ENCODE data around the gene ZC3H10.

DNA sequence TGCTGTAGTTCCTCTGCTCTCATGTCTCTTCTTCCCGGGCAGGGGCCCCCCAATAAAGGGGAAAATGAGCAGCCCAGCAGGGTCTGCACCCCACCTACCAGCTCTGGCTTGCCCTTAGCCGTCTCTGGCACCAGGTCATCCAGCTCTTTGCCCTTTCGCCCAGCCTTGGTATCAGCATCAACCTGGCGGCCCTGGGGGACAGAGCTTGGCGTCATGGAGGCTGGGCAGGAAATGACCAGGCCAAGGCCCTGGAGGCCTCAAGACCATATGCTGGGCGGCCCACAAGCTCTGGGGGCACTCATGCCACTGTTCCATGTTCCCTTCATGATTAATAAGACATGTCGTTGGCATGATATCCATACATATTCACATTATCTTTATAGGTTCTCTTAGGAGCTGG, 54.8 kb downstream of the ZC3H10 start:
- TF ChIP-seq, protein P1, sequence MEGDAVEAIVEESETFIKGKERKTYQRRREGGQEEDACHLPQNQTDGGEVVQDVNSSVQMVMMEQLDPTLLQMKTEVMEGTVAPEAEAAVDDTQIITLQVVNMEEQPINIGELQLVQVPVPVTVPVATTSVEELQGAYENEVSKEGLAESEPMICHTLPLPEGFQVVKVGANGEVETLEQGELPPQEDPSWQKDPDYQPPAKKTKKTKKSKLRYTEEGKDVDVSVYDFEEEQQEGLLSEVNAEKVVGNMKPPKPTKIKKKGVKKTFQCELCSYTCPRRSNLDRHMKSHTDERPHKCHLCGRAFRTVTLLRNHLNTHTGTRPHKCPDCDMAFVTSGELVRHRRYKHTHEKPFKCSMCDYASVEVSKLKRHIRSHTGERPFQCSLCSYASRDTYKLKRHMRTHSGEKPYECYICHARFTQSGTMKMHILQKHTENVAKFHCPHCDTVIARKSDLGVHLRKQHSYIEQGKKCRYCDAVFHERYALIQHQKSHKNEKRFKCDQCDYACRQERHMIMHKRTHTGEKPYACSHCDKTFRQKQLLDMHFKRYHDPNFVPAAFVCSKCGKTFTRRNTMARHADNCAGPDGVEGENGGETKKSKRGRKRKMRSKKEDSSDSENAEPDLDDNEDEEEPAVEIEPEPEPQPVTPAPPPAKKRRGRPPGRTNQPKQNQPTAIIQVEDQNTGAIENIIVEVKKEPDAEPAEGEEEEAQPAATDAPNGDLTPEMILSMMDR (conservative IDR thresholded peaks at IDR 0.05; ENCODE audit: low read depth, low read length), result no peak
- TF ChIP-seq EZH2 (IDR thresholded peaks at IDR 0.05; ENCODE audit: borderline replicate concordance, low read depth, low read length, poor library complexity, severe bottlenecking), result no peak

Measured in A673 (cell line).